GM18511 (cell line): ENCODE results near the gene SLC17A5.
"Not testable (repeated sequence)": the region's sequence is repeated elsewhere in the genome, so short reads cannot be mapped to it uniquely, and the experiment has no call there.

Source experiments
- ATAC-seq: cut with Tn5 transposase; IDR thresholded peaks from one replicate; pipeline ENCODE4 v1.9.1; 2021; ENCODE audit warnings: mild to moderate bottlenecking, moderate library complexity; ENCODE audit not compliant: unreplicated experiment

The SLC17A5 gene

DNA sequence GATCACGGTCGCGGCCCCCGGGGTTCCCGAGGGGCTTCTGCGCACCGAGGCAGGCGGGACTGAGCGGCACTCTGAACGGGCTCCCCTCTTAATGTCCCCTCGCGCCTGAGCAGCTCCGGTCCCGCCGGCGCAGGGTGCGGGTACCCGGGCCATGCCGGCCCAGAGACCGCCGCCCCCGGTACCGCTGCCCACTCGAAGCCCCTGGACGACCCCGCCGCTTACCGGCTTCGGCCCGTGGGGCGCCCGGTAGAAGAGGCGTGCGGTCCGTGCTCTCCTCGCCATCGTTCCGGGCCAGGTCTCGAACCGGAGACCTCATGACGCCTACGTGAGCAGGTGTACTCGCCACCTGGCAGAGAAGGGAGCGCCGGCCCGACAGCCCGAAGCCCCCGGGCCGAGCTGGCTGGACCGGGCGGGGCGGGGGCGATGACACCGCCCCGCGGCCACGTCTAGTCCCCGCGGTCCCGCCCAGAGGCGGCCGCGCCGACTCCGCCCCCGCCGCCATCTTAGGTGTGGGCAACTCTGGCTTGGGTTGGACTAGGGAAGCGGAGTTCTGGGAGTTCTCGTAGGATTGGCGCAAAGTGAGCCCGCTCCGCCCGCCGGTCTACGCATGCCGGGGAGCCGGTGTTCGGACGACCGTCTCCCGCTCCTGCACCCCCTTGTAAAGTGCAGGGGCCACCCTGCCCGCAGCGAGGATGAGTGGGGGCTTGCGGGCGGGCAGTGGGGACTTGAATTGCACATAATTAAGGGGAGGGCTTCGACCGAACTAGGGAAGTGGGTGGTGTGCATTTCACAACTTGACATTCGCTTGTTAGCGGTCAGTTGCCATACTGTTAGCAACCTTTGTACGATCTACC lies at the start of gene SLC17A5:
TSS of gene SLC17A5 (minus strand) at position 422 of the 854 bp plus-strand sequence. CDS start at position 316, 106 bp downstream.
- peak; percentile 86 for ATAC-seq

GRCh38 chr6:73703466-73703865 lies 49.7 kb upstream of the SLC17A5 start:
- ATAC-seq: no peak

GRCh38 chr6:73702444-73702843 lies 48.7 kb upstream of the SLC17A5 start:
- no peak for ATAC-seq

DNA sequence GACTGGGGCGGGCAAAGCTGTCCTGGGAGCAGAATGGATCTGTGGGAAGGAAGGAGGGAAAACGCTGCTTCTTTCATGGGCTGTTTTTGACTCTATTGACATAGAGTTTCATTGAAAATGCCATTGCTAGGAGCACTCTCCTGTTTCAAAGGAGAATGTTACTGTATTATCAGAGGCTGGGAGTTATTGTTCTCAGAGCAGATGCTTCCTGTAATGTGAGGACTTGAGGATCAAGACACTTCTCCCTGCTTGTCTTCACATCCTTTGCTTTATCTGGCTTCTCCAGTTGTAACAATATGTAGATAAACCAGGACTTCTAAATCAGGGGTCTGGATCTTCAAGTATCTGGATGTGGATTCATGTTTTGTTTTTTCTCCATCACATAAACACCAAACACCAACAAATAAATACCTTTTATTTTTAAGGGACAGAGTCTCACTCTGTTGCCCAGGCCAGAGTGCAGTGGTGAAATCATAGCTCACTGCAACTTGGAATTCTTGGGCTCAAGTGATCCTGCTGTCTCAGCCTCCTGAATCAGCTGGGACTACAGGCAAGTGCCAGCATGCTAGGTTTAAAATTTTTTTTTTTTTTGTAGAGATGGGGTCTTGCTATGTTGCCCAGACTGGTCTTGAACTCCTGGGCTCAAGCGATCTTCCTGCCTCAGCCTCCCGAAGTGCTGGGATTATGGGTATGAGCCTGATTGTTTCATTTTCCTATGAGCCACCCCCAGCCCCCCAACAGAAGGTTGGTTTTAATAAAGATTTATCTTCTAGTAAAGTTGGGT lies 46.1 kb upstream of the SLC17A5 start:
- no peak for ATAC-seq

DNA sequence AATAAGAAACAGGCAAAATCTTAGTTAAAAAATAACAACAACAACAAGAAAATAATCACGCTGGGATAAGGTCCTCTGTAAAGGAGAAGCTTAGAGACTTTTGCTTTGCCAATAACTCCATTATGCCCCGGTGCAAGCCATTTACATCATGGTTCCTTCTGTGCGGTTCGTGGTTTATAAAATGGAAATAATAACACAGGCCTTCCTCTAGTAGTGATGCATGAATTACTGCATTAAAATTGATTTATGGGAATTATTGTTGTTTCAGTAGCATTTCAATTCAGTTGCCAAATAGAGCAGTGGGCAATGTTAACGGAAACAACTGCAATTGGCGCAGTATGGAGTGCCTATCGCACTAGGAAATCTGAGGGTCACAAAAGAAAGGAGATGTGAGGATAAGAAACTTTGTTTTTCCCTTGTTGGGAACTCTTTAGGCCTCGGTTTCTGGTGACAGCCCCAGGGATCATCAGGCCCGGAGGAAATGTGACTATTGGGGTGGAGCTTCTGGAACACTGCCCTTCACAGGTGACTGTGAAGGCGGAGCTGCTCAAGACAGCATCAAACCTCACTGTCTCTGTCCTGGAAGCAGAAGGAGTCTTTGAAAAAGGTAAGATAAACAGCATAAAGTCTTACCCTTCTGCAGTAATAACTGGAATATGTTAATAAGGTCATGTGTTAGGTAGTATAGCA lies 43.3 kb upstream of the SLC17A5 start:
- ATAC-seq: no peak

- peak; percentile 73 for ATAC-seq
Measured at GRCh38 chr6:73695619-73696421, 42.0 kb upstream of the SLC17A5 start, which contains the start of gene CD109. TSS of gene CD109 (plus strand) at chr6:73696203. CDS start at chr6:73696216, 13 bp downstream.

GRCh38 chr6:73694711-73695411 lies 41.1 kb upstream of the SLC17A5 start:
- ATAC-seq: peak; percentile 1

DNA sequence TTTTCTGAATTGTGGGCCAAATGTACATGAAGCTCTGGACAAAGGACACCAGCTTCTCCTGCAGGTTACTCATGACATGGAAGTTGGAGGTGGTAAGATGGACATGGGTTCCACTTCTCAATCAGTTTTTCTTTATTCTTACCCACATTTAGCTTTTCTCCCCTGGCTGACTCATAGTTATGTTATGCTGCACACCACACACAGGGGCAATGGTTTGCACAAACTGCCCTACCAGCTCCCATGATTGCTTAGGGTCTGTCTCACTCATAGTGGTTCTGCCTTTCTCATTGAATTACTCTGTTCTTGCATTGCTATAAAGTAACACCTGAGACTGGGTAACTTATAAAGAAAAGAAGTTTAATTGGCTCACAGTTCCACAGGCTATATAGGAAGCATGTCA lies 37.7 kb upstream of the SLC17A5 start:
- no peak for ATAC-seq

GRCh38 chr6:73690056-73690455 lies 36.3 kb upstream of the SLC17A5 start:
- ATAC-seq: no peak

DNA sequence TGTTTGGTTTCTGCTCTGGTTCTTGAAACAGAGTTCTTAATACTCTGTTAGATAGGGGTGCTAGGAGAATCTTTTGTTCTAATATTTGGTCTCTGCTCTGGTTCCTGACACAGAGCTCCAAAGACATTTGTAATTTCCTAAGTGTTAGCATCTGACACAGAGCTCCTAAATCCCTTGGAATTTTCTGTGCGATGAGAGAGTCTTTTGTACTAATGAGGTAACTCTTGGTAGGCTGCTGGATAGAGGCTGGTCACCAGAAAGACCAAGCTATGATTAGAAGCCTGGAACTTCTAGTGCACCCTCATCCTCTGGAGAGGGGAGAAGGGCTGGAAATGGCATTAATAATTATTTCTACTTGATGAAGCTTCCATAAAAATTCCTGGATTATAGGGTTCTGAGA lies 34.6 kb upstream of the SLC17A5 start:
- no peak for ATAC-seq

GRCh38 chr6:73683574-73683973 lies 29.8 kb upstream of the SLC17A5 start:
- ATAC-seq: not testable (repeated sequence)

DNA sequence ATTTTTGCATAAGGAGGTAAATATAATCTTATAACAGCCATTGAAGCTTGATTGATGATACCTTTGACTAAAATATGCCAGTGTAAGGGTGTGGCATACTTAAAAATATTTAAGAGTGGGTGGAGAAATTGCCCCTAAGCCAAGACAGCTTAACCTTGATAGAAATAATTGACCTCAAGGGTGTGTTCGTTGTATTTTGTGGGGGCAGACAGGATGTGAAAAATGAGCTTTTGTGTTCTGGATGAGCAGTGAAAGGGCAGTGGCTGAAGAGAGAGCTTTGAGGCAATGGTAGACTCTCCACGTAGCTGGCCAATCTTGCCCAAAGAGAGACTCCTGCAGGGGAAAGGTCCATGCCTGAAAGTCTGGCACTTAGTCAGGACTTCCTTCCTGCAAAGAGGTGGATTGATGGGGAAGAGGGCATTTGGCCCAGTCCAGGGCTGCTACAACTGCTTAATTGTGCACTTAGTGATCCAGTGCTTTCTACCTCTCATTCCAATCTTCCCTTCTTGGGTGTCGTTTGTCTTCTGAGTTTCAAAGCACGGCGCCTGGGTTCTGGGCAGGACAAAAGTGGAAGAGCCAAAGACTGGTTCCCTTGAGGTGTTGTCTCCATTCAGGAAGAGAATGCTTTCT lies 26.6 kb upstream of the SLC17A5 start:
- ATAC-seq: no peak

DNA sequence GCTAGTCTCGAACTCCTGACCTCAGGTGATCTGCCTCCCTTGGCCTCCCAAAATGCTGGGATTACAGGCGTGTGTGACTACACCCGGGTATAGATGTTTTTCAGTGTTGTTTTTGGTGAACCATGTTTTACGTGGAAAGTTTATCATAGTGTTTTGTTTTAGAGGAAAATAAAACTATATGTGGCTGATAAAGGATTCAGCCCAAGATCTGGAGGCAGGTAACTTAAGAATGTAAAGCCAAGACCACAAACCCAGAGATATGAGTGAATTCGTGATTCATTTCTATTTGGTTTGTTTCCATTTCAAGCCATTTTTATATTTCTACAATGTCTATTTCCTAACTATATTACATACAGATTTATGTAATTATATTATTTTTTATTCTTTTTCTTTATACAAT lies 26.1 kb upstream of the SLC17A5 start:
- not testable (repeated sequence) for ATAC-seq

GRCh38 chr6:73679009-73679408 lies 25.2 kb upstream of the SLC17A5 start:
- ATAC-seq: no peak

DNA sequence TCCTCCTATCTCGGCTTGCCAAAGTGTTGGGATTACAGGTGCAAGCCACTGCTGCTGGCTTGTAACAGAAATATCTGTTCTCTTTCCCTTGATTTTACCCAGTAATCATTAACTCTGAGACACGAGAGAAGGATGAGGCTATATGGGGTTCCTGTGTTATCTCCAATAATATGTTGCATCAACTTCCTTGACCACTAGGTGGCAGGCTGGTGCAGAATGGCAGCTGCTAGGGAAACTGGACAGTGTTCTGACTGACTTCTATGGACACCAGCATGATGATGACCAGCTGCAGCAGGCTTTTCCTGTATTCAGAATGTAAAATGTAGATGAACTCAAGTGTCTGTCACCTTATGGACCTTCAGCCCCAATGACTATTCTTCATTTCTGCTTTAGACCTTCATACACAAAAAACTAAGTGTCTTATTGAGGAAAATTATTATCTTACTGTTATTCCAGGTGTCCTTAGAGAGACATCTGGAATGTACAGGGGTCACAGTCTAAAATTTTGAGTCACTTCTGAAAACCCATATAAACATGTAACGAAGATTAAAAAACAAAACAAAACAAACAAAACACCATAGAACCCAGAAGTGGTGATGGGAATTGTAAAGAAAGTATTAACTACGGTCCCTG lies 21.8 kb upstream of the SLC17A5 start:
- peak; percentile 95 for ATAC-seq

DNA sequence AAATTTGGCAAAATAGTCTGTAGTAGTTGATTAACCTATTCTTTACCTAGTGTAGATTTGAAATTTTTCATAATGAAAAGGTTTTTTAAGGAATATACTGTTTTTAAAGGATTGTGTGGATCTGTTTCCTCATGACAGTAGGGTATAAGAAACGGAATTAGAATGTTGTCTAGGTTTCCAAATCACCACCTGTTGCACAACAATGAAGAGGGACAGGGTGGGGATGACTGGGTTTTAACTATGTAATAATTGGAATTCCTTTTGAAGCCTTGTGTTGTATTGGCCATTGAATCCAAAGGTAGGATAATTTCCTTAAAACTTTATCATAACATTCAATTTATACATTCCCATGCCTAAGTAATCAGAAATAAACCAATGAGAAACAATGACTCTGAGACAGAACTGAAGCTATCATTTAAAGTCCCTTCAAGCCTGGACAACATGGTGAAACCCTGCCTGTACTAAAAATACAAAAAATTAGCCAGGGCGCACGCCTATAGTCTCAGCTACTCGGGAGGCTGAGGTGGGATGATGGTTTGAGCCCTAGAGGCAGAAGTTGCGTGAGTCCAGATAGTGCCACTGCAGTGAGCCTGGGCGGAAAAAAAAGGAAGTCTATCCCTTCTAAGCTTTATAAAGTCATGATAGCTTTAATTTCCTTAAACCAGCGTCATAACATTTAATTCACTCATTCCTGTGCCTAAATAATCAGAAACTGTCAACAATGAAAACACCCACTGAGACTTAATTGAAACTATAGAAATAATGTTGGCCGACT lies 18.3 kb upstream of the SLC17A5 start:
- no peak for ATAC-seq

DNA sequence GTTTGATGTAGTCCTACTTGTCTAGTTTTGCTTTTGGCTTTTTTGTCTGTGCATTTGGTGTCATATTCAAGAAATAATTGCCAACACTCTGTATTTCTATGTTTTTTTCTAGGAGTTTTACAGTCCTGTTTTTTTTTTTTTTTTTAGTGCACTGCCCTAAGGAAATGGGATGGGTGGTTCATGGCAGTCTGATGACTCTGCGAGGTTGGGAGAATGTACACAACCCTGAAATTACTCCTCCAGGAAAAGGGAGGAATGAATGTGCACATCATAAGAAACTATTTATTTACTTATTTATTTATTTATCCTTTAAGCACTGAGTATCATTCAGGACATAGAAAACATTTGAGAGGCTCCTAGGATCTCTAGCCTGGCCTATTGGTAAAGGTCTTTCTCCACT lies 15.2 kb upstream of the SLC17A5 start:
- ATAC-seq: no peak

DNA sequence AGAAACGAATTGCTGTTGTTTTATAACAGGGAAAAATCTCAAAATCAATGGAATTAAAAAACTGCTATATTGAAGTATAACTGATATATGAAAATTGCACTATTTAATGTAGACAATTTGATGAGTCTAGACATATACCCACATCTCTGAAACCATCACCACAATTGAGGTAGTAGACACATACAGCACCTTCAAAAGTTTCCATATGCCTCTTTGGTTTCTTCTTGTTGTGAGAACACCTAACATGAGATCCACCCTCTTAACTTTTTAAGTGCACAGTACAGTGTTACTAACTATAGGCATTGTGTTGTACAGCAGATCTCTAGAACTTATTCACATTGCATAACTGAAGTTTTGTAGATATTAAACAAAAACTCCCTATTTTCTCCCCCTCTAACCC lies 14.0 kb upstream of the SLC17A5 start:
- no peak for ATAC-seq
